Measurements from ENCODE around the gene WDR43.

- TF ChIP-seq PCBP2 (IDR thresholded peaks at IDR 0.05; ENCODE audit: low read depth, low read length, poor library complexity, severe bottlenecking) (no peak), RCOR1 (IDR thresholded peaks at IDR 0.05; ENCODE audit: borderline replicate concordance in 1 of 2, low read depth in 2 of 2, low read length in 2 of 2) (no peak), ZNF23 (CRISPR knock-in tag; IDR thresholded peaks at IDR 0.05) (no peak), TCF7 (IDR thresholded peaks at IDR 0.05; ENCODE audit: borderline replicate concordance) (no peak), YBX1 (IDR thresholded peaks at IDR 0.05) (no peak), CTCF (IDR thresholded peaks at IDR 0.05 in 2 of 3, conservative IDR thresholded peaks at IDR 0.05 in 1 of 3; ENCODE audit: insufficient read depth in 2 of 3, low read depth in 1 of 3, low read length in 3 of 3) (no peak), SAFB2 (IDR thresholded peaks at IDR 0.05; ENCODE audit: borderline replicate concordance, low read depth, low read length, severe bottlenecking) (no peak), YY1 (IDR thresholded peaks at IDR 0.05; ENCODE audit: borderline replicate concordance in 1 of 3, control insufficient read depth in 1 of 3, extremely low read depth in 1 of 3, insufficient read depth in 3 of 3, insufficient read length in 1 of 3, insufficient replicate concordance in 2 of 3, low read depth in 1 of 3, low read length in 2 of 3) (no peak), HDAC6 (IDR thresholded peaks at IDR 0.05; ENCODE audit: low read depth, low read length) (no peak), POLR2AphosphoS5 (IDR thresholded peaks at IDR 0.05; ENCODE audit: control insufficient read depth, insufficient read depth, low read depth, low read length) (no peak), GABPB1 (CRISPR knock-in tag; IDR thresholded peaks at IDR 0.05) (no peak)
Observed at GRCh38 chr2:28930205-28930604, 35.7 kb downstream of the WDR43 start.
